Prostate gland (tissue), 2 donors: ENCODE data around the gene MUC5AC. TPM values are rescaled to one million over a fixed set of nuclear protein-coding genes. Genes with fewer than 3 reads are reported as not detected.
A peak's percentile ranks its signal among the peaks of the same experiment; 100 is the strongest.

Experiments used
- DNase-seq: peaks from one replicate; pipeline ENCODE4 v3.0.0-alpha.2; 2019; ENCODE audit warnings: low spot score
- H3K27ac ChIP-seq, 2 donors: fragments of 200-600 bp; sonication (generic); 2 replicates each; pipeline ENCODE4 v1.5.1; 2017 to 2019
- H3K27me3 ChIP-seq: fragments of 200-600 bp; sonication (generic); replicated peaks from 2 replicates; pipeline ENCODE4 v1.5.1; 2019; ENCODE audit not compliant: insufficient read depth
- H3K36me3 ChIP-seq, 2 donors: fragments of 200-600 bp; sonication (generic); 1 replicate in 1 of 2; 2 replicates in 1 of 2; pipeline versions ENCODE4 v1.5.1 to v1.8.1; 2017 to 2019
- H3K4me1 ChIP-seq: fragments of 200-600 bp; sonication (generic); replicated peaks from 2 replicates; pipeline ENCODE4 v1.5.1; 2019
- H3K4me3 ChIP-seq, 2 donors: fragments of 200-600 bp; sonication (generic); 2 replicates each; pipeline ENCODE4 v1.5.1; 2017 to 2019
- H3K9me3 ChIP-seq: fragments of 200-600 bp; sonication (generic); 2 replicates; pipeline ENCODE4 v1.5.1; 2017
- POLR2A ChIP-seq: fragments of 450-650 bp; IDR thresholded peaks from one replicate; pipeline ENCODE4 v1.6.1; 2016; ENCODE audit warnings: antibody characterized with exemption, mild to moderate bottlenecking
- POLR2AphosphoS5 ChIP-seq: sonication (generic); formaldehyde crosslinking; IDR thresholded peaks from one replicate; pipeline ENCODE4 v1.6.1; 2017; ENCODE audit warnings: antibody characterized with exemption
- WGBS: methylation state at CpG from one replicate; pipeline ENCODE4 v1.1.5; 2018; 5-methylcytosine and 5-hydroxymethylcytosine counted together
- intact Hi-C: fragments of 100-400 bp; cut with DNase I; formaldehyde crosslinking; loops from one replicate; pipeline ENCODE4 v1.14.2; 2022
- total RNA-seq, 2 donors: library from RNA; depleted of rRNA; stranded (reverse); fragments of >200 nt; gene quantifications; one replicate each; pipeline ENCODE4 v1.1.0, GENCODE V29; 2016
- TF ChIP-seq, protein P1 (sequence below), 4 experiments: fragments of 200-600 bp in 2 of 4; fragments of 450-650 bp in 2 of 4; sonication (generic) in 2 of 4; IDR thresholded peaks; 1 replicate in 3 of 4; 2 replicates in 1 of 4; pipeline ENCODE4 v1.5.1; 2016 to 2019; ENCODE audit warnings: antibody characterized with exemption in 4 of 4, mild to moderate bottlenecking in 2 of 4, moderate library complexity in 2 of 4

MUC5AC gene
- total RNA-seq, 2 donors from 2014 or later: 0.05 to 0.45 TPM

DNA sequence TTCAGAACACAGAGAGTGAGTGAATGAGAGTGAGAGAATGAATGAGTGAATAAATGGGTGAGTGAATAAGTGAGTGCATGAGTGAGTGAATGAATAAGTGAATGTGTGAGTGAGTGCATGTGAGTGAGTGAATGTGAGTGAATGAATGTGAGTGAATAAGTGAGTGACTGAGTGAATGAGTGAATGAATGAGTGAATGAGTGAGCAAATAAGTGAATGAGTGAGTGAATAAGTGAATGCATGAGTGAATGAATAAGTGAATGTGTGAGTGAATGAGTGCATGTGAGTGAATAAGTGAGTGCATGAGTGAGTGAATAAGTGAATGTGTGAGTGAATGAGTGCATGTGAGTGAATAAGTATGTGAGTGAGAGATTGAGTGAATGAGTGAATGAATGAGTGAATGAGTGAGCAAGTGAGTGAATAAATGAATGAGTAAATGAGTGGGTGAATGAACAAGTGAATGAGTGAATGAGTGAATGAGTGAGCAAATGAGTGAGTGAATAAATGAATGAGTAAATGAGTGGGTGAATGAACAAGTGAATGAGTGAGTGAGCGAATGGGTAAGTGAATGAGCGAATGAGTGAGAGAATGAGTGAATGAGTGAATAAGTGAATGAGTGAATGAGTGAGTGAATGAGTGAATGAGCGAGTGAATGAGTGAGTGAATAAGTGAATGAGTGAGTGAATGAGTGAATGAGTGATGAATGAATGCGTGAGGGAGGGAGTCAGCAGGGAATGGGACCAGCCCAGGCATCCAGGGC, 43.8 kb downstream of the MUC5AC start:
- intact Hi-C loops: loop anchor here (2.0 kb wide), 1 partner anchor 313 kb away; no protein-coding TSS in a partner anchor
- Histone ChIP-seq H3K9me3 (no peaks in the 10 kb centered on the region), H3K4me3 (no peak overlapping the region), H3K27me3 (peaks cover 6% of the 10 kb centered on the region), H3K36me3 (no peaks in the 10 kb centered on the region), H3K4me1 (peaks cover 10% of the 10 kb centered on the region), H3K27ac (no peak overlapping the region)
- no peak for DNase-seq
- 90% methylated on average over 4 of the region's 4 CpGs for WGBS
- TF ChIP-seq POLR2A (no peak), POLR2AphosphoS5 (no peak)
- TF ChIP-seq, protein P1, sequence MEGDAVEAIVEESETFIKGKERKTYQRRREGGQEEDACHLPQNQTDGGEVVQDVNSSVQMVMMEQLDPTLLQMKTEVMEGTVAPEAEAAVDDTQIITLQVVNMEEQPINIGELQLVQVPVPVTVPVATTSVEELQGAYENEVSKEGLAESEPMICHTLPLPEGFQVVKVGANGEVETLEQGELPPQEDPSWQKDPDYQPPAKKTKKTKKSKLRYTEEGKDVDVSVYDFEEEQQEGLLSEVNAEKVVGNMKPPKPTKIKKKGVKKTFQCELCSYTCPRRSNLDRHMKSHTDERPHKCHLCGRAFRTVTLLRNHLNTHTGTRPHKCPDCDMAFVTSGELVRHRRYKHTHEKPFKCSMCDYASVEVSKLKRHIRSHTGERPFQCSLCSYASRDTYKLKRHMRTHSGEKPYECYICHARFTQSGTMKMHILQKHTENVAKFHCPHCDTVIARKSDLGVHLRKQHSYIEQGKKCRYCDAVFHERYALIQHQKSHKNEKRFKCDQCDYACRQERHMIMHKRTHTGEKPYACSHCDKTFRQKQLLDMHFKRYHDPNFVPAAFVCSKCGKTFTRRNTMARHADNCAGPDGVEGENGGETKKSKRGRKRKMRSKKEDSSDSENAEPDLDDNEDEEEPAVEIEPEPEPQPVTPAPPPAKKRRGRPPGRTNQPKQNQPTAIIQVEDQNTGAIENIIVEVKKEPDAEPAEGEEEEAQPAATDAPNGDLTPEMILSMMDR (IDR thresholded peaks at IDR 0.05): no peak

DNA sequence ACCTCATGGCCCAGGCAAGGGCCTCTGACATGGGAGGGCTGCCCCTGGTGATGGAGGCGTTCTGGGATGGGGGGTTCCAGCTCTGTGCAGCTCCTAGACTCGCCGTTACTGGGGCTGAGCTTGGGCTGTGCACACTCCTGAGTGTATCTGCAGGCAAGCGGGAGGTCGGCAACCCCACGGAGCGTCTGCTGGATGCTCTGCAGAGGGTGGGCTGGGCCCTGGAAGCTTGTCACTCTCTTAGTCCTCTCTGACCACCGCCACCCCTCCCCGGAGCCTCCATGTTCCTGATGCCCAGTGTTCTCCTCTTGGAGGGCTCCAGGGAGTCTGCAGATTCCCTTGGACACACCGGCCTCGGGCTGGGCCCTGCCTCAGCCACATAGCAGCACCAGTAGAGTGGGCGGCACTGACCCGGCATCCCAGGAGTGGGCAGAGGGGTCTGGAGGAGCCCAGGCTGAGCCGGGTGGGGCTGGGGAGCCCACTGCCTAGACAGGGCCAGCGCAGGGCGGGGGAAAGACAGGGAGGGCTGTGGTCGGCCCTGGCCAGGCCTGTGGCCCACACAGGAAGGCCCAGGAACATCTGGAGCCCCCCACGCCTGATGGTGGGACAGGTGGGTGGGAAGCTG, 44.5 kb downstream of the MUC5AC start:
- WGBS: 61% methylated on average over 15 of the region's 18 CpGs
- intact Hi-C loops: loop anchor here (2.0 kb wide), 1 partner anchor 313 kb away; no protein-coding TSS in a partner anchor
- Histone ChIP-seq H3K9me3 (no peaks in the 10 kb centered on the region), H3K36me3 (no peaks in the 10 kb centered on the region), H3K4me1 (peaks cover 10% of the 10 kb centered on the region), H3K27ac (no peak overlapping the region), H3K4me3 (no peak overlapping the region), H3K27me3 (peaks cover under 1% of the 10 kb centered on the region)
- no peak for TF ChIP-seq POLR2A
- no peak for TF ChIP-seq POLR2AphosphoS5
- TF ChIP-seq, protein P1 (IDR thresholded peaks at IDR 0.05): no peak
- DNase-seq: no peak

DNA sequence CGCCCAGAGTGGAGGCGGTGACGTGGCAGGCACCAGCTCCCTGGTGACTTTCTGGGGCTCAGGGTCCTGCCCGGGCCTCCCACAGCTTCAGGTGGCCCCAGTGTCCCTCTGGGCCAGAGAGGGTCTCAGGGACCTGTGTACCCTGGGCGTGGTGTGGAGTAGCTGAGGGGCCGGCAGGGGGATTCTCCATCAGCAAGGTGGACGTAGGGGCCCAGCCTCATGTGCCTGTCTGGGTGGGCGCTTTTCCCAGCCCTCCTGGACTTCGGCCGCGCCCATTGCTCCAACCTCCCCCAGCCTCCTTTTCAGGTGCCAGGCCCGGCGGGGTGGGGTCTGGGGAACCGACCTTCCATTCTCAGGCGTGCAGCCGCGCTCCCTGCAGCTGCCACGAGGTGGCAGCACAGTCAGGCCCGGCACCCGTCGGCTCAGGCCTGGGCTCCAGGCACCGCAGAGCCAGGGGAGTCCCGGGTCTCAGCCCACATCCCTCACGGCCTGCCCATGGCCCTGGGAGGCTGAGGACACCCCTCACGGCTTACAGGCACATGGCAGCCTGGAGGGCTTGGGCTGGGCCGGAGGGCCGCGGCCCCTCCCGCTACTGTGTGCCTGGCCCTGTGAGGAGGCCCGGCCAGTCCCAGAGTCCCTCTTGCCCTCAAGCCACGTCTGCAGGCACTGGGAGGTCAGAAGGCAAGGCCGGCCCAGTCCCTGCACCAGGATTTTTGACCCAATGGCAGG, 45.2 kb downstream of the MUC5AC start:
- no peaks in the 10 kb centered on the region for H3K27me3 ChIP-seq
- H3K9me3 ChIP-seq: no peaks in the 10 kb centered on the region
- WGBS: 23% methylated on average over 32 of the region's 32 CpGs
- TF ChIP-seq, protein P1 (IDR thresholded peaks at IDR 0.05): peak; percentile 70 to 91 (median 86)
- TF ChIP-seq POLR2A: no peak
- H3K4me3 ChIP-seq: no peak overlapping the region
- intact Hi-C loops: loop anchor here (2.0 kb wide), 1 partner anchor 312 kb away; no protein-coding TSS in a partner anchor
- peaks cover 10% of the 10 kb centered on the region for H3K4me1 ChIP-seq
- no peak overlapping the region for H3K27ac ChIP-seq
- peak; percentile 38 for DNase-seq
- H3K36me3 ChIP-seq: no peaks in the 10 kb centered on the region

DNA sequence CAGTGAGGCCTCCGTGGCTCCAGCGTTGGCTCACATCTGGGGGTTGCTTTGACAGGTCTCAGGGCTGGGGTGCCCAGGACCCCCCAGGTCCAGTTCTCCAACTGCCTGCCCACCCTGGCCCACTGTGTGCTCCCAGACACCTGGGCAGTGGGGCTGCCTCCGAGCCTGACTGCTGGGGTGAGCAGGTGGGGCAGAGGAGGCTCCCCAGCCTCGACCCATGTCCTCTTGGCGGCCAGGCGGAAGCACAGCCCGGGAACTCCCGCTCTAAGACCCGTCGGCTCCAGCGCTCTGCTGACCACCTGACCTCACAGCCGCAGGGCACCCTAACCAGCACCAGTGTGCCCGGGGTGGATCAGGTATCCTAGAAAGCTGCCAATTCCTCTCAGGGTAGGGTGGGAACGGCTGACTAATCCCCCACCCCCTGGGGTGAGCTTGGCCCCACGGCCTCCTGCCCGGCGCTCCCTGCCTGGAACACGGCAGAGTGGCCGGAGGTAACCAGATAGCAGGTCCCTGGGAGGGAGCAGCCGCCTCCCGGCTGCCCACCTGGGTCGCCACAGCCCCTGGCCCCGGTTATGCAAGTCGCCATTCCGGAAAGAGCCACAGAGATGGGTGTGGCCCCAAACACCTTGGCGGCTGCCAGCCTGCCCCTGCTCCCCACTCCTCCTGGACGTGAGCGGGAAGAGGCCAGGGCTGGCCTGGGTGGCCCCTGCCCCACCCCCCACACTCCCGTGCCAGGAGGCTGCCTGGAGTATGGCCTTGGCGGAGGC, 45.9 kb downstream of the MUC5AC start:
- DNase-seq: no peak
- H3K4me3 ChIP-seq: no peak overlapping the region
- H3K27me3 ChIP-seq: no peaks in the 10 kb centered on the region
- WGBS: 66% methylated on average over 13 of the region's 30 CpGs
- no peak for TF ChIP-seq POLR2A
- TF ChIP-seq, protein P1 (IDR thresholded peaks at IDR 0.05): no peak
- TF ChIP-seq POLR2AphosphoS5: no peak
- no peaks in the 10 kb centered on the region for H3K36me3 ChIP-seq
- peaks cover 10% of the 10 kb centered on the region for H3K4me1 ChIP-seq
- H3K27ac ChIP-seq: no peak overlapping the region
- H3K9me3 ChIP-seq: no peaks in the 10 kb centered on the region
- intact Hi-C loops: loop anchor here (2.0 kb wide), 1 partner anchor 311 kb away; no protein-coding TSS in a partner anchor
